Measurements from ENCODE around the gene RER1. TPM values are rescaled to one million over a fixed set of nuclear protein-coding genes. Genes with fewer than 3 reads are reported as not detected.

RER1 gene
- total RNA-seq, 1 experiment from 2014 or later: 110 TPM

DNA sequence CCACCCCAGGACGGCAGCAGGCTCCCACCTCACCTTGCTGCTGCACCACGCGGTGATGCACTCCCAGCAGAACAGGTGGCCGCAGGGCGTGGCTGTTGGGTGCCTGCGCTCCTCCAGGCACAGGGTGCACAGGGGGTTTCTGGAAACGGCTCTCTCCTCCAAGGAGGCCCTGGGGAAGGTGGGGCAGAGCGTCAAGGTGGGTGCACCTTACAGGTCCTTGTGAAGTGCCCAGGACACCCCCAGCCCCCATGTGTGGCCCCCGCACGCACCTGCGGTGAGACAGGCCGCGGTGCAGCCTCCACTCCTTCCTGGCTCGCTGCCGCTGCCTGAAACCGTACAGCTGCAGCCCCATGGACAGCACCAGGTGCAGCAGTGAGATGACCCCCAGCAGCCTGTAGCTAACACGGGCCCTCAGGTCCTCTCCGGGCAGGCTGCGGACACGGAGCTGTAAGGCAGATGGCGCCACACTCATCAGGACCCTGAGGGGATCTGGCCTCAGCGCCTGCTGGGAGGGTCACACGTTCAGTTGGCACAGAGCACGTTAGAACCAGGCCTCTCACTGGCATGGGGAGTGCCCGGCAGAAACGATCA is 14.9 kb downstream of the RER1 start:
- no peaks in the 10 kb centered on the region for H3K9me3 Mint-ChIP-seq
- no peak overlapping the region for H2BK15ac ChIP-seq (ENCODE audit: low read depth, low read length)
- no peak overlapping the region for H3K27ac ChIP-seq (ENCODE audit: insufficient read length, low read depth, low read length)
- no peak overlapping the region for H3K4me3 Mint-ChIP-seq
- no peaks in the 10 kb centered on the region for H3K4me1 ChIP-seq (ENCODE audit: insufficient read depth, low read length)
- H3K27me3 ChIP-seq (ENCODE audit: insufficient read depth, low read length): no peaks in the 10 kb centered on the region
- no peak overlapping the region for H4K5ac ChIP-seq (ENCODE audit: insufficient read length, low read depth, low read length)
- H3K23me2 ChIP-seq (ENCODE audit: insufficient read length, low read depth, low read length, poor library complexity, severe bottlenecking): peaks cover 1% of the 10 kb centered on the region
- H3K14ac ChIP-seq (ENCODE audit: insufficient read depth, low read length): no peak overlapping the region
- H3K18ac ChIP-seq (ENCODE audit: insufficient read length, low read depth, low read length): no peak overlapping the region
- H2BK5ac ChIP-seq (ENCODE audit: insufficient read length, low read length): no peak overlapping the region
- no peaks in the 10 kb centered on the region for H3K9me3 ChIP-seq (ENCODE audit: control insufficient read depth, low read depth, low read length)
- TF ChIP-seq, protein P1, sequence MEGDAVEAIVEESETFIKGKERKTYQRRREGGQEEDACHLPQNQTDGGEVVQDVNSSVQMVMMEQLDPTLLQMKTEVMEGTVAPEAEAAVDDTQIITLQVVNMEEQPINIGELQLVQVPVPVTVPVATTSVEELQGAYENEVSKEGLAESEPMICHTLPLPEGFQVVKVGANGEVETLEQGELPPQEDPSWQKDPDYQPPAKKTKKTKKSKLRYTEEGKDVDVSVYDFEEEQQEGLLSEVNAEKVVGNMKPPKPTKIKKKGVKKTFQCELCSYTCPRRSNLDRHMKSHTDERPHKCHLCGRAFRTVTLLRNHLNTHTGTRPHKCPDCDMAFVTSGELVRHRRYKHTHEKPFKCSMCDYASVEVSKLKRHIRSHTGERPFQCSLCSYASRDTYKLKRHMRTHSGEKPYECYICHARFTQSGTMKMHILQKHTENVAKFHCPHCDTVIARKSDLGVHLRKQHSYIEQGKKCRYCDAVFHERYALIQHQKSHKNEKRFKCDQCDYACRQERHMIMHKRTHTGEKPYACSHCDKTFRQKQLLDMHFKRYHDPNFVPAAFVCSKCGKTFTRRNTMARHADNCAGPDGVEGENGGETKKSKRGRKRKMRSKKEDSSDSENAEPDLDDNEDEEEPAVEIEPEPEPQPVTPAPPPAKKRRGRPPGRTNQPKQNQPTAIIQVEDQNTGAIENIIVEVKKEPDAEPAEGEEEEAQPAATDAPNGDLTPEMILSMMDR (conservative IDR thresholded peaks at IDR 0.05): peak; percentile 43; the same call in 2 of the 3 replicates
- no peak overlapping the region for H4K8ac ChIP-seq (replicated peaks; ENCODE audit: insufficient read length, low read depth, low read length)
- no peak overlapping the region for H3K9ac ChIP-seq (ENCODE audit: extremely low read depth, insufficient read length, low read length)
- peak; percentile 44 for DNase-seq
- H3K27ac Mint-ChIP-seq: no peak overlapping the region; a peak in 1 of 7 replicates
- H3K79me1 ChIP-seq (ENCODE audit: insufficient read depth, low read depth, low read length, poor library complexity, severe bottlenecking): no peaks in the 10 kb centered on the region
- H3K27me3 Mint-ChIP-seq (ENCODE audit: low read depth): no peaks in the 10 kb centered on the region; the same call in none of the 2 replicates
- no peak overlapping the region for H2AK5ac ChIP-seq (ENCODE audit: insufficient read length, low read length)
- no peak overlapping the region for H2BK120ac ChIP-seq (ENCODE audit: low read depth, low read length, poor library complexity, severe bottlenecking)
- H4K91ac ChIP-seq (ENCODE audit: insufficient read length, low read depth, low read length): no peak overlapping the region
- no peak overlapping the region for H3K4ac ChIP-seq (ENCODE audit: low read depth, low read length)
- no peak overlapping the region for H2BK20ac ChIP-seq (ENCODE audit: low read depth, low read length, poor library complexity, severe bottlenecking)
- H3K56ac ChIP-seq (ENCODE audit: insufficient read length, low read depth, low read length): no peak overlapping the region
- H3T11ph ChIP-seq (ENCODE audit: low read length): no peak overlapping the region
- H2BK12ac ChIP-seq (ENCODE audit: insufficient read length, low read depth, low read length): no peak overlapping the region
- peaks cover 17 to 75% (median 67%) of the 10 kb centered on the region in 3 experiments; a peak in 6 of 7 replicates for H3K36me3 Mint-ChIP-seq (ENCODE audit: insufficient read depth in 1 of 3, low read depth in 3 of 3)
- H3K23ac ChIP-seq (ENCODE audit: insufficient read length, low read depth, low read length): no peak overlapping the region
- no CpG with 5 or more reads among the region's 26 CpGs for WGBS (ENCODE audit: extremely low coverage, insufficient read length, low lambda C conversion rate)
- H3K4me1 Mint-ChIP-seq: peaks cover 4 to 8% of the 10 kb centered on the region in 2 experiments; a peak in 3 of 4 replicates
- H3K4me2 ChIP-seq (ENCODE audit: insufficient read depth, insufficient read length, low read length): no peak overlapping the region
- H3K79me2 ChIP-seq (ENCODE audit: insufficient read depth, low read length): no peaks in the 10 kb centered on the region
- H4K20me1 ChIP-seq (ENCODE audit: control insufficient read depth, insufficient read depth, insufficient read length): no peaks in the 10 kb centered on the region
- H2AFZ ChIP-seq (ENCODE audit: low read length): no peak overlapping the region
